GM12891 (cell line): ENCODE results near the gene RNU4-1.

Source experiments
- DNase-seq: peaks from one replicate; pipeline ENCODE4 v3.0.0; 2011; ENCODE audit warnings: low spot score; ENCODE audit not compliant: insufficient read length
- FAIRE-seq: peaks from 2 replicates; lab custom pipeline; 2011; peaks lifted over from hg19 to GRCh38; lab: Jason Lieb, UNC
- PAX5 ChIP-seq: IDR thresholded peaks from 2 replicates; pipeline ENCODE4 v1.6.1; 2011; ENCODE audit warnings: low read length, moderate library complexity, mild to moderate bottlenecking; ENCODE audit not compliant: insufficient read depth, severe bottlenecking
- POLR2A ChIP-seq: IDR thresholded peaks from 2 replicates; pipeline ENCODE4 v1.6.1; 2011; ENCODE audit warnings: low read depth, low read length, control low read depth
- POLR2AphosphoS5 ChIP-seq: IDR thresholded peaks from 2 replicates; pipeline ENCODE4 v1.6.1; 2011; ENCODE audit warnings: low read depth, low read length, control low read depth
- POU2F2 ChIP-seq: IDR thresholded peaks from 2 replicates; pipeline ENCODE4 v1.6.1; 2011; ENCODE audit warnings: low read depth, mild to moderate bottlenecking, control low read depth, low read length, moderate library complexity
- SPI1 ChIP-seq: IDR thresholded peaks from 2 replicates; pipeline ENCODE4 v1.6.1; 2011; ENCODE audit warnings: low read depth, low read length, control low read depth
- TAF1 ChIP-seq: IDR thresholded peaks from 2 replicates; pipeline ENCODE4 v1.6.1; 2011; ENCODE audit warnings: low read depth, low read length, control low read depth

Gene RNU4-1

GRCh38 chr12:120292411-120292660 is 701 bp downstream of the RNU4-1 start:
- FAIRE-seq: no peak
- TF ChIP-seq TAF1 (no peak), POU2F2 (no peak), SPI1 (no peak), PAX5 (no peak), POLR2A (no peak), POLR2AphosphoS5 (no peak)
- DNase-seq: no peak

- FAIRE-seq (no peak), DNase-seq (no peak)
- TF ChIP-seq POLR2A (no peak), SPI1 (no peak), TAF1 (no peak), PAX5 (no peak), POLR2AphosphoS5 (no peak), POU2F2 (no peak)
These were observed 2.3 kb downstream of the RNU4-1 start for GRCh38 chr12:120290609-120291305.

- DNase-seq (no peak), FAIRE-seq (no peak)
- TF ChIP-seq SPI1: no peak
- TF ChIP-seq POU2F2: no peak
These were observed 5.5 kb downstream of the RNU4-1 start for GRCh38 chr12:120287491-120287890.

GRCh38 chr12:120286768-120287490 is 6.1 kb downstream of the RNU4-1 start:
- TF ChIP-seq POLR2AphosphoS5 (no peak), POLR2A (no peak), SPI1 (no peak), POU2F2 (no peak)
- FAIRE-seq (no peak), DNase-seq (no peak)

- TF ChIP-seq POLR2A (no peak), TAF1 (no peak), POU2F2 (no peak)
- DNase-seq (no peak), FAIRE-seq (no peak)
These were observed 8.7 kb downstream of the RNU4-1 start for GRCh38 chr12:120284381-120284780.

GRCh38 chr12:120283318-120283717 is 9.7 kb downstream of the RNU4-1 start:
- TF ChIP-seq PAX5 (no peak), POLR2AphosphoS5 (no peak), POU2F2 (no peak), SPI1 (no peak), POLR2A (no peak), TAF1 (no peak)
- DNase-seq (no peak), FAIRE-seq (no peak)

- DNase-seq (no peak), FAIRE-seq (no peak)
- TF ChIP-seq POLR2AphosphoS5 (no peak), PAX5 (no peak), POU2F2 (no peak), TAF1 (no peak), SPI1 (no peak), POLR2A (no peak)
These were observed 14.6 kb downstream of the RNU4-1 start for GRCh38 chr12:120278137-120279069.

- DNase-seq (no peak), FAIRE-seq (no peak)
- no peak for TF ChIP-seq SPI1
- no peak for TF ChIP-seq PAX5
- no peak for TF ChIP-seq POLR2AphosphoS5
- no peak for TF ChIP-seq POU2F2
- TF ChIP-seq TAF1: no peak
- no peak for TF ChIP-seq POLR2A
These were observed 16.3 kb downstream of the RNU4-1 start for GRCh38 chr12:120276734-120277133.

GRCh38 chr12:120267736-120268135 is 25.3 kb downstream of the RNU4-1 start:
- no peak for DNase-seq
- no peak for FAIRE-seq
- no peak for TF ChIP-seq TAF1
- TF ChIP-seq POU2F2: no peak
- no peak for TF ChIP-seq PAX5
- no peak for TF ChIP-seq SPI1
- no peak for TF ChIP-seq POLR2A
- no peak for TF ChIP-seq POLR2AphosphoS5
